ENCODE data around the gene MTHFSD.

Gene MTHFSD

GRCh38 chr16:86505185-86505898, 49.7 kb downstream of the MTHFSD start:
- Mint-ChIP-seq H3K27ac (peak overlapping the region; percentile 38), H3K9me3 (no peaks in the 10 kb centered on the region), H3K36me3 (ENCODE audit: low read depth) (peaks cover 4% of the 10 kb centered on the region), H3K27me3 (ENCODE audit: low read depth) (peaks cover 82% of the 10 kb centered on the region), H3K4me3 (no peak overlapping the region), H3K4me1 (ENCODE audit: low read depth) (peaks cover 12% of the 10 kb centered on the region)

- Mint-ChIP-seq H3K9me3 (no peaks in the 10 kb centered on the region), H3K27me3 (ENCODE audit: low read depth) (peaks cover 90% of the 10 kb centered on the region), H3K4me3 (no peak overlapping the region), H3K36me3 (ENCODE audit: low read depth) (peaks cover 4% of the 10 kb centered on the region), H3K4me1 (ENCODE audit: low read depth) (peaks cover 12% of the 10 kb centered on the region), H3K27ac (no peak overlapping the region)
Observed at GRCh38 chr16:86504315-86505184, 50.5 kb downstream of the MTHFSD start.

GRCh38 chr16:86503830-86504229, 51.2 kb downstream of the MTHFSD start:
- Mint-ChIP-seq H3K4me1 (ENCODE audit: low read depth) (peaks cover 8% of the 10 kb centered on the region), H3K9me3 (no peaks in the 10 kb centered on the region), H3K27me3 (ENCODE audit: low read depth) (peaks cover 91% of the 10 kb centered on the region), H3K36me3 (ENCODE audit: low read depth) (peaks cover 4% of the 10 kb centered on the region), H3K4me3 (no peak overlapping the region), H3K27ac (no peak overlapping the region)

DNA sequence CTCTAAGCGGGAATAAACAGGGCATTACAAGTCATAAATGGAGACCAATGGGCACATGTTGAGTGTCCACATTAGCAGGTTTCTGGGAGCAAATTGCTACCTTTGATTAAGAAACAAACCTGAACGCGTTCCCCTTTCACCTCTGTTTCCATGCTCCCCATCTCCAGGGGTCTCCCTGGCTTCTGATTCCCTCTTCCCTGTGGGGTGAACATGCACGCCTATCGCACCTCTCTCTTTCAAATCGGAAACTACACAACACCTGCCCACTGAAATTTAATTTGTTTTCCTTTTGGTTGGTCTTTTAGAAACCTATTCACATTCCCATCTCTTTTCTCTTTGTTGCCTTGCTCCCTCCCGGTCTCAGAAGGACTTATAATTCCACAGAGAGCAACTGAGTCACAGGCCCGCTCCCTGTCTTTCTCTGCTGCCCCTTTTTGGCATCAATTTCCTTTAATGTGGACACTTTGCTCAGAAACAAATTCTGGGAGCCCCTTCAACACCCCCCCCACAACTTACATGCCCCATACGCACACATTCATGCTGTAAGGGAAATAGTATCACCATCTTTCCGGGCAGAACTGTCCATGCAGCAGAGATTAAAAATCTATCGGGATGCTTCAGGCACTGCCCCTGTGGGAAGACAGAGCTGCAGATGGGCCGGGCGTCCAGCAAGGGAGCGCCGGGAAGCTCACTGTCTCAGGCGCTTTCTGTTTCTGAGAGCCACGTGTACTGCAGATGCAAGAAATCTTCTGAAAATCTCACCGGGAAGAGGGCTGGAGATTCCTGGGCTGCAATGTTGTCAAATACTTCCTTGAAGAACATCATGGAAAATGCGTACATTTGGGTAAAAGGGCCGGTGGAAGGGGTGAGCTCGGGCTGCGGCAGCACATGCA, 51.9 kb downstream of the MTHFSD start:
- Mint-ChIP-seq H3K4me1 (ENCODE audit: low read depth) (peaks cover 8% of the 10 kb centered on the region), H3K27ac (peak overlapping the region; percentile 21), H3K4me3 (no peak overlapping the region), H3K36me3 (ENCODE audit: low read depth) (peaks cover 4% of the 10 kb centered on the region), H3K9me3 (no peaks in the 10 kb centered on the region), H3K27me3 (ENCODE audit: low read depth) (peaks cover 93% of the 10 kb centered on the region)

- Mint-ChIP-seq H3K4me1 (ENCODE audit: low read depth) (peaks cover 4% of the 10 kb centered on the region), H3K27ac (no peak overlapping the region), H3K27me3 (ENCODE audit: low read depth) (peaks cover 89% of the 10 kb centered on the region), H3K36me3 (ENCODE audit: low read depth) (peaks cover 4% of the 10 kb centered on the region), H3K9me3 (no peaks in the 10 kb centered on the region), H3K4me3 (no peak overlapping the region)
Observed at GRCh38 chr16:86501989-86502855, 52.8 kb downstream of the MTHFSD start.

- Mint-ChIP-seq H3K36me3 (ENCODE audit: low read depth) (no peaks in the 10 kb centered on the region), H3K4me1 (ENCODE audit: low read depth) (no peaks in the 10 kb centered on the region), H3K9me3 (no peaks in the 10 kb centered on the region), H3K27me3 (ENCODE audit: low read depth) (peaks cover 88% of the 10 kb centered on the region), H3K27ac (no peak overlapping the region), H3K4me3 (no peak overlapping the region)
Observed at GRCh38 chr16:86500708-86501510, 54.1 kb downstream of the MTHFSD start.

DNA sequence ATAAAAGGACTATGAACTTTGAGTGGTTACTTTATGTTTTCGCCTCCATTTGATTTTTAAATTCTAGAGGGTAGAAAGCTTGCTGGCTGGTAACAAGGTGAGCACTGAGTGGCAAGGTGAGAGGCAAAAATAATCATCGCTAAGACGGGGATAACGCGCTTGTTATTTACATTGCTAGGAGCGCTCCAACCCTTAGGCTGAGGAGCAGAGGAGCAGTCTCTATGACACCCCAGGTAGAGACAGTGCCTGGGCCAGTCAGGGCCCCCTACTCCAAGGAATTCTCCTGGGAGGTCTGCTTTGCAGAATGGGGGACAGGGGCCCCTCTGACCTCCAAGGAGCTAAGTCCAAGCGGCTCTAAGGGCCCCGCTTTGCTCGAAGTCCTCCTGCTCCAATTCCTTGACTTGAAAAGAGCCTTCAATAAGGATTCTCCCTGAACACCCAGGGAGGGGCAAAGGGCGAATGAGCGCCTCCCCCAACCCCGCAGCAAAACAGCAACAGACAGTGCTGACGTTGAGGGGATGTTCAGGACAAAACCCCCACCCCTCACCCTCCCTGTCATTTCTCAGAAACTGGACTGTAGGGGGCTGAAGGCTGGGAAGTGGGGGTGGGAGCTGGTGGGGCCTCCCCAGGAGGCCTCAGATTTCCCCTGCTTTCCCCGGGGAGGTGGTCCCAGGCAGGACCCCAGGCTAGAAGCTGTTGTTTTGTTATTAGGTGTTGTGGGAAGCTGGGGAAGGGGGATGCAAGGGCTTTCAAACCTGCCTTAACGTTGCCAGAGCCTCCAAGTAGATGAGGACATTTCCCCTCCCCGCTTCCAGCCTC, 54.9 kb downstream of the MTHFSD start:
- H3K27me3 Mint-ChIP-seq (ENCODE audit: low read depth), result peaks cover 90% of the 10 kb centered on the region
- H3K36me3 Mint-ChIP-seq (ENCODE audit: low read depth), result no peaks in the 10 kb centered on the region
- no peaks in the 10 kb centered on the region for H3K9me3 Mint-ChIP-seq
- H3K27ac Mint-ChIP-seq, result no peak overlapping the region
- no peaks in the 10 kb centered on the region for H3K4me1 Mint-ChIP-seq (ENCODE audit: low read depth)
- H3K4me3 Mint-ChIP-seq, result no peak overlapping the region

- H3K27ac Mint-ChIP-seq, result no peak overlapping the region
- H3K36me3 Mint-ChIP-seq (ENCODE audit: low read depth), result no peaks in the 10 kb centered on the region
- H3K27me3 Mint-ChIP-seq (ENCODE audit: low read depth), result peaks cover 89% of the 10 kb centered on the region
- no peak overlapping the region for H3K4me3 Mint-ChIP-seq
- H3K9me3 Mint-ChIP-seq, result no peaks in the 10 kb centered on the region
- no peaks in the 10 kb centered on the region for H3K4me1 Mint-ChIP-seq (ENCODE audit: low read depth)
Observed at GRCh38 chr16:86499440-86499786, 55.6 kb downstream of the MTHFSD start.

GRCh38 chr16:86498671-86499439, 56.2 kb downstream of the MTHFSD start:
- Mint-ChIP-seq H3K27ac (no peak overlapping the region), H3K9me3 (no peaks in the 10 kb centered on the region), H3K36me3 (ENCODE audit: low read depth) (no peaks in the 10 kb centered on the region), H3K4me3 (no peak overlapping the region), H3K27me3 (ENCODE audit: low read depth) (peaks cover 89% of the 10 kb centered on the region), H3K4me1 (ENCODE audit: low read depth) (no peaks in the 10 kb centered on the region)

- Mint-ChIP-seq H3K27ac (peak overlapping the region; percentile 64), H3K36me3 (ENCODE audit: low read depth) (no peaks in the 10 kb centered on the region), H3K4me3 (no peak overlapping the region), H3K4me1 (ENCODE audit: low read depth) (no peaks in the 10 kb centered on the region), H3K9me3 (no peaks in the 10 kb centered on the region), H3K27me3 (ENCODE audit: low read depth) (peaks cover 88% of the 10 kb centered on the region)
Observed at GRCh38 chr16:86498155-86498670, 56.8 kb downstream of the MTHFSD start.

DNA sequence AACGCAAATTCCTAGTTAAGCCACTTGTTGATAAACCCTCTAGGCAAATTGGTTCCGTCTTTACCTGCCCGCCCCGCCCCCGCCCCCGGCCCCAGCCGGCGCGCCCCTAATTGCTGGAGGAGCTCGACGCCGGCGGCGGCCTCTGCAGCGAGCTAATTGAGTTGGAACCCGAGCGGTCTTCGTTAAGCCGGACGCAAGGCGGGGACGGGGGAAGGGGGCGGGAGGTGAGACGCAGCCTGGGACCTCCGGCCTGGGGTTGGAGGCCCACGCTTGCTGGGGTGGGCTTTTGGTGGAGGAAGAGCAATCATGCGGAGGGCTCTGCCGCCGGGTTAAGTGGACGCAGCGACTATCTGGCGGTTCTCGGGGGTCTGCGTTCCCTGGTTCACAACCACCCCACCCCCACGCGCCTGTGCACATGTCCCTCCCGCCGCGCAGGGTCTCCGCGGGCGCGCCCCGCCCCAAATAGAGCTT, 57.4 kb downstream of the MTHFSD start:
- no peaks in the 10 kb centered on the region for H3K36me3 Mint-ChIP-seq (ENCODE audit: low read depth)
- H3K4me1 Mint-ChIP-seq (ENCODE audit: low read depth), result no peaks in the 10 kb centered on the region
- H3K27me3 Mint-ChIP-seq (ENCODE audit: low read depth), result peaks cover 88% of the 10 kb centered on the region
- H3K27ac Mint-ChIP-seq, result no peak overlapping the region
- no peaks in the 10 kb centered on the region for H3K9me3 Mint-ChIP-seq
- no peak overlapping the region for H3K4me3 Mint-ChIP-seq
